GM18505 (cell line): ENCODE results near the gene BAIAP2L1.
A peak's percentile ranks its signal among the peaks of the same experiment; 100 is the strongest.

Experiments
- ATAC-seq: cut with Tn5 transposase; IDR thresholded peaks from one replicate; pipeline ENCODE4 v1.9.1; 2021; ENCODE audit not compliant: unreplicated experiment
- POLR2A ChIP-seq: IDR thresholded peaks from 4 replicates; pipeline ENCODE4 v1.6.1; 2011; ENCODE audit warnings: borderline replicate concordance; ENCODE audit not compliant: insufficient read depth, insufficient read length; ENCODE audit errors: extremely low read depth

Gene BAIAP2L1

GRCh38 chr7:98283887-98284222 lies 117.0 kb downstream of the BAIAP2L1 start:
- no peak for ATAC-seq
- no peak for TF ChIP-seq POLR2A

GRCh38 chr7:98283127-98283886 lies 117.6 kb downstream of the BAIAP2L1 start:
- ATAC-seq = no peak

GRCh38 chr7:98282703-98283102 lies 118.2 kb downstream of the BAIAP2L1 start:
- no peak for ATAC-seq
- TF ChIP-seq POLR2A = no peak

More at GRCh38 chr7:98283127-98283886, 117.6 kb downstream of the BAIAP2L1 start:
- no peak for TF ChIP-seq POLR2A

- TF ChIP-seq POLR2A = peak; percentile 21
- ATAC-seq = peak; percentile 42
These were observed 118.9 kb downstream of the BAIAP2L1 start for GRCh38 chr7:98281757-98282606.

DNA sequence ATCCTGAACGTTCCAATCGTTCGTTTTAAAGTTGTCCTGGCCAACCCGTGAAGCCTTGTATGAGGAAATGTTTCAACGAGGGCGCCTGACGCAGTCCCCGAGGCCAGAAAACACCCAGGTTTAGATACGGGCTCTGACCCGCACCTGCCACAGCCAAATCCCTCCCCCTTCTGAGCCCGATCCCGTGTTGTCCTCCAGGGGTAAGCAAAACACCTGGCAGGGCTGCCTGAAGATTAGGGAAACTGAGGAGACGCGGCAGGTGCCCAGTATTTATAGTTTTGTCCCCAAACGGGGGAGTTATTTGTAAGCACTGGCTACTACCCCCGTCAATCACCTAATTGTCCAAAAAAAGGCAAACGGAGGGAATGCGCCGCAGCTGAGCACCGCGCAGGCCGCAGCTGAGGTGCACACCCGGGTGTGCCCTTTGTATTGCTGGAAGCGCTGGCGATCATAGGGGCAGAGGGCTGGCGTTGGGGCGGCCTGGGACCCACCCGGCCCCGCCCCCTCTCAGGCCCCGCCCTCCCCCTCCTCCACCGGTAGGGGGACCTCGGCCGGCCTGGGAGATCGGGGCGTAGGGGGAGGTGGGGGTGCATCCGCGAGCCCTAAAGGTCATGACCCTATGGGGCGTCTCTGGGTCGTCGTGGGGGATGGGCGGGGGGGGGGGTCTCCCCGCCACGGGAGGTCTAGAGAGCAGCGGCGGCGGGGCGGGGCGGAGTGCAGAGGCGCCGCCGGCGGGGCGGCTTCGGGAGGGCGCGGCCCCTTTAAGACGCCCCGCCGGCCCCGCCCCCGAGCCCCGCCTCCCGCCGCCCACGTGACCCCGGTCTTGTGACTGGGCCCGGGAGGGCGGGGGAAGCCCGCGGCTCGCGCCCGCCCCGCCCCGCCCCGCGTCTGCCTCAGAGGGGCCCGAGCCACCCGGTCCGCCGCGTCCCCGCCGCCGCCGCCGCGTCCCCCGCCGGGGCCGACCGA lies 119.8 kb downstream of the BAIAP2L1 start, which contains the start of gene BRI3:
BRI3 (plus strand) TSS at position 896 of the 966 bp plus-strand sequence. CDS start 110 bp downstream, outside the sequence.
- TF ChIP-seq POLR2A = peak; percentile 63
- peak; percentile 73 for ATAC-seq

GRCh38 chr7:98280296-98280695 lies 120.6 kb downstream of the BAIAP2L1 start:
- no peak for ATAC-seq

GRCh38 chr7:98278936-98279335 lies 122.0 kb downstream of the BAIAP2L1 start:
- no peak for TF ChIP-seq POLR2A
- no peak for ATAC-seq

More at GRCh38 chr7:98280296-98280695, 120.6 kb downstream of the BAIAP2L1 start:
- TF ChIP-seq POLR2A = no peak

DNA sequence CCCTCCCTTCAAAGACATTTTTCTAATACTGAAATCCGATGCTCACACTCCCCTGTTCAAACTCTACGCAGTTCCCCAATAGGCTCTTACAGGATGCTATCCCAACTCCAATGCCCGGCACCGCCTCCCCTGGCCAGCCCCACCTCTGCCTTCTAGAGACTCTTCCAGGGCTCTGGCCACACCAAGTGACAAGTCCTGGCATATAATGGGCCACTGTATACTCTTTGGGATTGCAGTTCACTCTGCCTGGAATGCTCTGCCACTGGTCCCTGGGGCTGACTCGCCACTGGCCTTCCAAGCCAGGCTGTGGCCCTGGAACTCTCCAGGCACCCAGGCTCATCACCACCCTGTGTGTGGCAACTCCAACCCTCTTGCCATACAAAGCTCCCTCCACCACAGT lies 122.5 kb downstream of the BAIAP2L1 start:
- ATAC-seq = no peak
- TF ChIP-seq POLR2A = no peak

DNA sequence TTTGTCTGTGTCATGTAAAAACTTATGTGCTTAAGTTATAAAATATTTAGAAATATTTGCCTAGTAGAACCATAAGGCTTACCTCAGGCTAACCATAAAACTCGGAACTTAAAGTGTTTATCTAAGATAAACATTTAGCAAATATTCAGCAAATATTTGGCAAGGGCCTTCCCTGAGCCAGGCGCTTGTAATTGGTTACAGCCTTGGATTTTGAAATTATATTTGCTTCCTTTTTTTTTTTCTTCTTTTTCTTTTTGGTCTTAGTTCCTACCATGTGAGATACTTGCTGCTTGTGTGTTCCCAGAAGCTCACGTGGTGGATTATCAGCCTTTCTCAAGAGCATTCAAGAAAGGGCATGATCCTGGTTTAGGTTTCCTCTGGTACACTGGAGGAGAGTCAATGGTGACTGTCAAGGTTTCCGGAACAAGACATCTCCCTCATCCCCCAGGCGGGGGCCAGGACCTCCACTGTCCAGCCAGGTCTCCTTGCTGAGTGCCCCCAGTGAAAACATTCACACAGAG lies 124.6 kb downstream of the BAIAP2L1 start:
- ATAC-seq = no peak
- TF ChIP-seq POLR2A = no peak

GRCh38 chr7:98267303-98267702 lies 133.6 kb downstream of the BAIAP2L1 start:
- ATAC-seq = no peak
- TF ChIP-seq POLR2A = no peak

DNA sequence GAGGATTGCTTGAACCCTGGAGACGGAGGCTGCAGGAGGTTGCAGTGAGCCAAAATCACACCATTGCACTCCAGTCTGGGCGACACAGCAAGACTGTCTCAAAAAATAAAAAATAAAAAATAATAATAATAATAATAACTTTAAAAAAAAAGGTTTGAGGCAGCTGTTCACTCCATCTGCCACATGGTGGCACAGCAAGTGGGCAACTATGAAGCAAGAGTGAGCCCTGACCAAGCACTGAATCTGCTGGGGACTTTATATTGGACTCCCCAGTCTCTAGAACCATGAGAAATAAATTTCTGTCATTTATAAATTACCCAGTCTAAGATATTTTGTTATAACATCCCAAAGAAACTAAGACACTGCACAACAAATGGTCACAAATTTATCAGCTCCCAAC lies 134.1 kb downstream of the BAIAP2L1 start:
- no peak for TF ChIP-seq POLR2A
- no peak for ATAC-seq

DNA sequence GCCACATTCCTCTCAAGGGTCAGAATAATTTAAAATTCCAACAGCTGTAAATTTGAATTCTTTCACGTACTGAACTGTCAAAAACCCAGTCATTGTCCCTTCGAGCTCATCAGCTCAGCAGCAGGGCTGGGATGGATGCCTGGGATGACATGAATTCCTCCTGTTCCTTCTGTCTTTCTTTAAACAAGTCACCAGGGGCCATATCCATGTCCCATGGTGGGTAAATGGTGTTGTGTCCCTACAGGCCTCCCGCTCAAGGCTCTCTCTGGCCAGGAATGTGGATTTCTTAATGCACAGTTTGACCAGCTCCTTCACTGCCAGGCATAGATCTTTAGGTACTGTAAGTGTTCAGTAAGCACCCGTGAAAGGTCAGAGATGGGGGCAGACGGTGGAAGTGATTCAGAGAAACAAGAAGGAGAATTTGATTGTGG lies 135.0 kb downstream of the BAIAP2L1 start:
- no peak for ATAC-seq
- no peak for TF ChIP-seq POLR2A
